Measurements from ENCODE around the gene PIK3AP1.
A peak's percentile ranks its signal among the peaks of the same experiment; 100 is the strongest.

PIK3AP1 gene

DNA sequence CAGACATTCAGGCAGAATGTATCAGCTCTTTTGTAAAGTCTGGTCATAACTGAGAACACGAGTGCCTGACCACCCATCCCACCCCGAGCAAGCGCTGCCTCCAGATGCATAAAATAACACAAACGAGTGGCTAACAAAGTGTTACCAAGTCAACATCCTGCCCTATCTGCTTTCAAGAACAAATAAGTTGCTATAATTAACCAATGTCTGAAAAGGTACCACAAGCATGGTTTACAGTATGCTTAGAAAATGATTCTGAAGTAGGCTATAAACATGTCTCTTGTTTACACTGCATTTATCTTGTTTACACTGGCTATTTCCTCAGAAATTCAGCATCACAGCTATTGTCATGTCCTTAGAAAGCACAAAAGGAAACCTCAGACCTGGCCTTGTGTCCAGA lies 49.5 kb downstream of the PIK3AP1 start:
- DNase-seq: no peak

DNA sequence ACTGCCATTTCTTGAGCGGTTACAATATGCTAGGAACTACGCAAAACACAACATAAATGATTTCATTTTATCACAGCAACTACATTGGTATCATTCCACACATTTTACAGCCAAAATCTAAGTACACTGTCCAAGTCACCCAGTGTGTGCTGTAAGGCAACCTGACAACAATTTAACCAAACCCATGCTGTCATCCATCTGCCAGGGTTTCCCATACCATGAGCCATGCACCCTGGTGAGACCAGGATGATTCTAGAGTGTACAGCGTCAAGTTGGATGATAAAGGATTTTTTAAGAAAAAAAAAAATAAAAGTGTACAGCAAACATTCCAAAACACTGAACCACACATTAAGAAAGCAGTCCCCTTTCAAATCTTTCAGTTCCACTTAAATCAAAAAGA lies 52.9 kb downstream of the PIK3AP1 start:
- no peak for DNase-seq

GRCh38 chr10:96666741-96667140 lies 53.6 kb downstream of the PIK3AP1 start:
- DNase-seq: no peak

DNA sequence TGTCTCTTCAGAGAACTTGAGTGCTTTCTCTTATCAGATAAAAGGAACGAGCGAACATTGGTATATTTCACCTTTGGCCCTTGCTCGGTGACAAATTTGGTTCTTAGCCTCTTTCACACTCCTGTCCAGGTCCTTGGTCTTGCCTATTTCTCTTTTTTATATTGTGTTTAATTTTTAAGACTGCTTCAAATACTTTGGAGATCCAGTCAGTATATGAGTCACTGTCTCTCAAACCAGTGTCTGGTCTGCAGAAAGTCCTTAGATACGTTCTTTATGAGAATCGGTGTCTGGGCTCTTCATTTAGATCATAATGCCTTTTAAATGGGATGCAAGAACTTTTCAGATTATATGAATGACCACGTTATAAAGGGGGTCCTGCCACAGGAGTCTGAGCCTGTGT lies 55.0 kb downstream of the PIK3AP1 start:
- DNase-seq: no peak

- DNase-seq: no peak
These were observed 55.8 kb downstream of the PIK3AP1 start for GRCh38 chr10:96664563-96664962.

DNA sequence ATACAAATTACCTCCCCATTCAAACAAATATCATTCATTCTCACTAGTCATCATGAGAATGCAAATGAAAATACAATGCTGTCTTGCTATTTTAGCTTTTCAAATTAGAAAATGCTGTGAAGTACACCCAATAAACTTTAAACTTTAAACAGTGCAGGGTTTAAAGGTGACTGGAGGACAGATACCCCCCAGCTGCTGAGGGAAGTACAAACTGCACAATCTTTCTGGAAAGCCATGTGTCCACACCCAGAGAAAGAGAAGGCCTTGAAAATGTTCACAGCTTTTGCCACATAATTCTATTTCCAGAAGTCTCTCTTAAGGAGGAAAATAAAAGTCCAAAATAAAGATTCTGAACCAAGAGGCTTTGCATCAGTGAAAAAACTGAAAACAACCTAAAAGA lies 56.5 kb downstream of the PIK3AP1 start:
- DNase-seq: no peak

- no peak for DNase-seq
These were observed 58.7 kb downstream of the PIK3AP1 start for GRCh38 chr10:96661632-96662031.

GRCh38 chr10:96660297-96660696 lies 60.0 kb downstream of the PIK3AP1 start:
- DNase-seq: no peak

- DNase-seq: no peak
These were observed 61.5 kb downstream of the PIK3AP1 start for GRCh38 chr10:96658844-96659243.

GRCh38 chr10:96657385-96657784 lies 62.9 kb downstream of the PIK3AP1 start:
- DNase-seq: no peak

GRCh38 chr10:96656839-96657238 lies 63.5 kb downstream of the PIK3AP1 start:
- DNase-seq: no peak

DNA sequence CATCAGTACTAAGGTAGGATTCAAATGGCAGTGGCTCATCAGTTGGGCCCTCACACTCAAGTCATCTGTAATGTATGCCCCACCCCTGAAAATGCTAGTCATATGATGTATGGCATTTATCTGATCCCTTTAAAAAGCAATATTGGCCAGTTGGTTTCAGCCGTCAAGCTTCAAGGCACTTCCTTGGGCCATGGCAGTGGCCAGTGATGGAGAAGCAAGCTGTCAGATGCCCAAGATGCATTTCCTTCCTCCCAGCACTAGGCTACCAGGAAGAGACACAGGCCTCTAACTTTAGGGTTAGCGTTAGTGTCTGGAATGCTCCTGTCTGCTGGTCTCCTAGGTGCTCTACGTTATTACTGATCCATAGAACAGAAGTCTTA lies 64.1 kb downstream of the PIK3AP1 start:
- DNase-seq: no peak

GRCh38 chr10:96655461-96656197 lies 64.7 kb downstream of the PIK3AP1 start:
- no peak for DNase-seq

DNA sequence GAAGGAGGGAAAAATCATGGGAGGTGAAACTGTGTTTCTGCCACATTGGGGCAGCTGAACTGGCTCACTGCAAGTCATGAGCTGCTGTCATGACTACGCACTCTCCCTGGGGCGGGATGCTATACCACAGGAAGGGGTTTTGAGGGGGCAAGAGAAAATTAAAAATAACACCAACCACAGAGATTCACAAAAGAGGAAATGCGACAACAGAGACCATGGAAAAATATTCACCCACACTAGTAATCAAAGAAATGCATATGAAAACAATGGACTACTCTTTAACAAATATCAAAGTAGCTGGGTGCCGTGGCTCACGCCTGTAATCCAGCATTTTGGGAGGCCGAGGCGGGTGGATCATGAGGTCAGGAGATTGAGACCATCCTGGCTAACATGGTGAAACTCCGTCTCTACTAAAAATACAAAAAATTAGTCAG lies 68.3 kb downstream of the PIK3AP1 start:
- DNase-seq: peak in 1 of 2 experiments; percentile 18

DNA sequence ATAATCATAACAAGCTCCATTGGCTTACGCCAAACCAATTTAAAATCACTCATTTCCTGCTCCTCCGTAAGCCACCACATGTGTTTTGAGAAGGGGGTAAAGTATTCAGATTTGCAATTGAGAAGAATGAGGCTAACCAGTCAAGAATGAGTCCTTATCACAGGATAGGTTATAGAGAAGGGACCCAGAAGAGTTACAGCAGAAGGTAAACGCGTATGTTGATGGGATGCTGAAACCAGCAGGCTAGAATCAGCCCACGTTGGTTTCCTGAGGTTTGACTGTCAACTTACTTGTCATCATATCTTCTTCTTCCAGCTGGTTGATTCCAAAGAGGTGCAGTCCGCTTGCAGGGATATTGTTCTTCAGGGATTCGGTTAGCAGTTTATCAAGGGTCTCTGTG lies 69.4 kb downstream of the PIK3AP1 start:
- DNase-seq: no peak

GRCh38 chr10:96648297-96648696 lies 72.0 kb downstream of the PIK3AP1 start:
- no peak for DNase-seq

GRCh38 chr10:96647466-96647865 lies 72.8 kb downstream of the PIK3AP1 start:
- DNase-seq: no peak

DNA sequence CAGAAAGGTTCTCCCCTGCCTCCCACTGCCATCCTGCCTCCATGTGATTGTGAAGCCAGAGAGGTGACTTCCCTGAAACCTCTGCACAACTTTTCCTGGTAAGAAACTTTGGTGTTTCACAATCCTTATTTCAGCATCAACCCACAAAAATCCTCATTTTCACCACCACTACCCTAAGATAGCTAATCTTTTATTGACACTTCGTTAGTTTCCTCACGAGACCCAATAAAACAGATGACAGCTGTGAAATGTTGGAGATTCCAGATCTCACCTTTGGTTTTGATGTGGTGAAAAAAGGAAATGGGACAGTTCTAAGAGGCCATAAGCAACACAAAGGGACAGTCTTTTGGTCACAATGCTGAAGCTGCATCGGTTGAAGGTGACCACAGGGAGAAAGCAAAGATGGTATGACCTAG lies 73.6 kb downstream of the PIK3AP1 start:
- DNase-seq: no peak

GRCh38 chr10:96646301-96646700 lies 74.0 kb downstream of the PIK3AP1 start:
- no peak for DNase-seq

GRCh38 chr10:96645191-96645721 lies 75.1 kb downstream of the PIK3AP1 start:
- DNase-seq: no peak

DNA sequence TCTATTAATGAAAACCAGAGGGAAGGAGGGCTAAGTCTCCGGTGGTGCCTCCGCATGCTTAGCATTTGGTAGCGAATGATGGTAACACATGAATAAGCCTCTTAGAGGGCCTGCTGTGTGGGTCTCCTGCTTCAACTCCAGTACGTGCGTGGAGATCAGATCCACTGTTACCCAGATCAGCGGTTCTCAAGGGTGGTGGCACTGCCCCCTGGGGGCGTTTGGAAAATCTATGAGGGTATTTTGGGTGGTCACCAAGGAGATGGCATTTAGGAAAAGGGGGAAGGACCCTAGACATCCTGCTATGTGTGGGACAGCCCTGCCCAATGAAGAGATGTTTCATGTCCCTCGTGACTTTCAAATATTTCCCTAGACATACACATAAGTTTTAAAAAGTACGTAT lies 76.4 kb downstream of the PIK3AP1 start:
- no peak for DNase-seq

DNA sequence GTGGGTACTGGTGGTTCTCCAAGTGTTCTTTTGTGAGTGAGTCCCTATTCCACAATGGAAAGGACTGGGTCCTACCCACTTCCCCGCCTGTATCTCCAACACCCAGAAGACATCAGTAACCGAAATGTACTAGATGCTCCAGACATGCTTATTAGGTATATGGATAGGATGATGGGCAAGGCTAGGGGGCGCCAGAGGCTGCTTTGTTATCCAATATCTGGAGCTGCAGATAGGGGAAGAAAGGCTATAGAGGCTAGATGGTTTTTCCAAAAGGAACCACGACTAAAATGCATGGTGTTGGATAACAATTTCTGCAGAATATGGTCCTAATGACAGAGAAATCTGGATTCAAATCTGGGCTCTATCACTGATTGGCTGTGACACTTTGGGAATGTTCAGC lies 77.3 kb downstream of the PIK3AP1 start:
- DNase-seq: peak; percentile 23 to 43

DNA sequence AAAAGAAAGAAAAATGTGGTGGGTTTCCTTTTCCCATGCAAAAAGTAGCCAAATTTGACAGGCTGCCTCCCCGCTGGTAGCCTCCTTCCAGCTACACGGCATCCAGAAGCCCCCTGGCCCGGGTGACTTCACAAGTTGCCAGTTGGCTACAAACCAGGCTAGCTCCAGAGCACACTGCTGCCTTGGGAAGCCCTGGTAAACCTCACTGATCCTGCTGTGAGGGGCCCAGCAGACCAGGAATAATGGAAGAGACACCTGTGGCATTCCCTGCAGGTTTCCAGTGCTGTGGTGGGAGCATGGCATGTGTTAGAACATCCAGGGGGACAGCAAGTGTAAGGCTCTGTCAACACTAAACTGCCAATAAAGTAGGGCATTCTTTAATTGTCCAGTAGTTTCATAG lies 77.8 kb downstream of the PIK3AP1 start:
- DNase-seq: no peak

GRCh38 chr10:96641396-96642295 lies 78.7 kb downstream of the PIK3AP1 start:
- no peak for DNase-seq
